ENCODE data around the gene NWD2. TPM values are rescaled to one million over a fixed set of nuclear protein-coding genes. Genes with fewer than 3 reads are reported as not detected.

The NWD2 gene
- total RNA-seq, 1 experiment from 2014 or later: under 0.01 TPM

DNA sequence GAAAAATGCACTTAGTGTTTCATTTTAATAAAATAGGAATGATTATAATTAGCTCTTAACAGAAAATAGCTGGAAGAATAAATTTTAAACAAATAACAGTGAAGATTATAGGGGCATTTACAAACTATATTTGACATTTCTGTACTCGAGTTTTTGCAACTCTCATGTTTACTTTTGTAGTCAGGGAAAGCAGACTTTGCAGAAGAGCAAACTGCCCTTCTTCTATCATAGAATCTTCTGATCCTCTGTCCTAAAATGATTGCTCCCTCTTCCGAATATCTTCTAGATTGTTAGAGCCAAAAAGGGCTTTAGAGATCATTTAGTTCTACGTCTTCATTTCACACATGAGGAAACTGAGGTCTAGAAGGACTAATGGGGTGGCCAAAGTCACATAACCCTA lies 222.7 kb downstream of the NWD2 start:
- BruUV-seq (replicated peaks): no TSS peak
- ATAC-seq (no peak), DNase-seq (no peak)
- H3K9me3 ChIP-seq (ENCODE audit: low read length): no peaks in the 10 kb centered on the region
- no peak overlapping the region for H3K27ac ChIP-seq (ENCODE audit: low read length)
- intact Hi-C loops (cut with micrococcal nuclease): no loop called here
- ChIA-PET CTCF (interaction anchor here (0.6 kb wide), 1 partner anchor 65 kb away, joined by 3 read pairs; no protein-coding TSS in a partner anchor), POLR2A (ENCODE audit: unreplicated experiment) (no interaction called here)
- no peaks in the 10 kb centered on the region for H3K27me3 ChIP-seq (ENCODE audit: low read length)
- no peaks in the 10 kb centered on the region for H3F3A ChIP-seq (ENCODE audit: low read length, unreplicated experiment)
- no peaks in the 10 kb centered on the region for H3K9me2 ChIP-seq (replicated peaks; ENCODE audit: low read length)
- H3K4me1 ChIP-seq (ENCODE audit: insufficient read depth, low read length): peaks cover 23% of the 10 kb centered on the region; the same call in 1 of the 2 replicates
- no peak overlapping the region for H3K4me3 ChIP-seq (ENCODE audit: low read length)
- H3K4me2 ChIP-seq (ENCODE audit: low read length): no peak overlapping the region
- H3K36me3 ChIP-seq (ENCODE audit: low read depth, low read length): no peaks in the 10 kb centered on the region
- H3K79me2 ChIP-seq (ENCODE audit: low read length): 0 out of 2 replicates have a peak, but pooled peaks cover 3% of the 10 kb centered on the region
- no peak overlapping the region for H3K9ac ChIP-seq (ENCODE audit: low read length)
- no peaks in the 10 kb centered on the region for H4K20me1 ChIP-seq (ENCODE audit: low read length)
- TF ChIP-seq EZH2 (IDR thresholded peaks at IDR 0.05; ENCODE audit: low read length, unreplicated experiment): no peak
- TF ChIP-seq EZH2phosphoT487 (IDR thresholded peaks at IDR 0.05; ENCODE audit: borderline replicate concordance, low read length): no peak
- TF ChIP-seq, protein P1, sequence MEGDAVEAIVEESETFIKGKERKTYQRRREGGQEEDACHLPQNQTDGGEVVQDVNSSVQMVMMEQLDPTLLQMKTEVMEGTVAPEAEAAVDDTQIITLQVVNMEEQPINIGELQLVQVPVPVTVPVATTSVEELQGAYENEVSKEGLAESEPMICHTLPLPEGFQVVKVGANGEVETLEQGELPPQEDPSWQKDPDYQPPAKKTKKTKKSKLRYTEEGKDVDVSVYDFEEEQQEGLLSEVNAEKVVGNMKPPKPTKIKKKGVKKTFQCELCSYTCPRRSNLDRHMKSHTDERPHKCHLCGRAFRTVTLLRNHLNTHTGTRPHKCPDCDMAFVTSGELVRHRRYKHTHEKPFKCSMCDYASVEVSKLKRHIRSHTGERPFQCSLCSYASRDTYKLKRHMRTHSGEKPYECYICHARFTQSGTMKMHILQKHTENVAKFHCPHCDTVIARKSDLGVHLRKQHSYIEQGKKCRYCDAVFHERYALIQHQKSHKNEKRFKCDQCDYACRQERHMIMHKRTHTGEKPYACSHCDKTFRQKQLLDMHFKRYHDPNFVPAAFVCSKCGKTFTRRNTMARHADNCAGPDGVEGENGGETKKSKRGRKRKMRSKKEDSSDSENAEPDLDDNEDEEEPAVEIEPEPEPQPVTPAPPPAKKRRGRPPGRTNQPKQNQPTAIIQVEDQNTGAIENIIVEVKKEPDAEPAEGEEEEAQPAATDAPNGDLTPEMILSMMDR (conservative IDR thresholded peaks at IDR 0.05; ENCODE audit: low read depth, low read length): no peak
- no peak overlapping the region for H2AFZ ChIP-seq (ENCODE audit: low read length)

DNA sequence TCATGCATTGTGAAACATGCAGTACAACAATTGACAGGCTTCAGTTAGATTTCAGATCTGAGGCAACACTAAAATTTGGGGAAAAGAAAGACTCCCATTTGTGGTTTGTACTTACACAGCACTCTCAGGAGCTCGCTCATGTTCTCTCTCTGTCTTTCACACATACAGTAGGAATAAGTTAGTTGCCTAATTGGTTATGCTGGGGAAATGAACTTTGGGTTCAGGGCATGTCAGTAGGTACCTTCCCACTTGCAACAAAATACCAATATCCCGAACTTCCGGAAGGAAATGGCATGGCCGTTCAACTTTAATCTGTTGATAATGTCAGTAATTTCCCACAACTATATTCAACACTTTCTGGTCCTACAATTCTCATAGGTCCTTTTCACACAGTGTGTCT lies 223.3 kb downstream of the NWD2 start:
- TF ChIP-seq, protein P1 (conservative IDR thresholded peaks at IDR 0.05; ENCODE audit: low read depth, low read length): no peak
- TF ChIP-seq EZH2phosphoT487 (IDR thresholded peaks at IDR 0.05; ENCODE audit: borderline replicate concordance, low read length): no peak
- ATAC-seq: no peak

DNA sequence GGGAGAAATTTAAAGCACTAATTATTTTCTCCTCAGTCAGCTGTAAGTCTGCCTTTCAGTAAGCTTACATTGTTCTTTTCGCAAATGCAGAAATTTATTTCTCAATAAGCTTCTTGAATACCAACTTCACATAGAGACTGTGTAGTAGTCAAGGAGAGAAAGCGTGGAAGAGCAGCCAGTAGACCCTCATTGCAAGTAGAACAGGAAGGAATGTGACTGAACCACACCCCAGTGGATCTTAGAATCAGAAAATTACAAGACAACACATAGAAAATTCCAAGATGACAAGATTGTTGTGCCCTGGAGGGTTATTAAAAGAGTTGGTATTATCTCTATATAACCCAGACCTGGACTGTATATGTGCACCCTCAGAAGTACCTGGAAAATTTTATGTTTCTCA lies 224.7 kb downstream of the NWD2 start:
- intact Hi-C loops (cut with micrococcal nuclease): no loop called here
- no peak overlapping the region for H3K27ac ChIP-seq (ENCODE audit: low read length)
- H3K4me1 ChIP-seq (ENCODE audit: insufficient read depth, low read length): peaks cover 21% of the 10 kb centered on the region; the same call in 1 of the 2 replicates
- CTCF ChIA-PET: no interaction called here
- H3K4me2 ChIP-seq (ENCODE audit: low read length): no peak overlapping the region
- no peaks in the 10 kb centered on the region for H3F3A ChIP-seq (ENCODE audit: low read length, unreplicated experiment)
- no peaks in the 10 kb centered on the region for H3K9me3 ChIP-seq (ENCODE audit: low read length)
- no peaks in the 10 kb centered on the region for H4K20me1 ChIP-seq (ENCODE audit: low read length)
- H3K79me2 ChIP-seq (ENCODE audit: low read length): 0 out of 2 replicates have a peak, but pooled peaks cover 3% of the 10 kb centered on the region
- H3K4me3 ChIP-seq (ENCODE audit: low read length): no peak overlapping the region
- H2AFZ ChIP-seq (ENCODE audit: low read length): no peak overlapping the region
- ATAC-seq (no peak), DNase-seq (no peak)
- H3K9ac ChIP-seq (ENCODE audit: low read length): no peak overlapping the region
- H3K9me2 ChIP-seq (replicated peaks; ENCODE audit: low read length): no peaks in the 10 kb centered on the region
- TF ChIP-seq, protein P1 (conservative IDR thresholded peaks at IDR 0.05; ENCODE audit: low read depth, low read length): no peak
- TF ChIP-seq EZH2phosphoT487 (IDR thresholded peaks at IDR 0.05; ENCODE audit: borderline replicate concordance, low read length): no peak
- TF ChIP-seq EZH2 (IDR thresholded peaks at IDR 0.05; ENCODE audit: low read length, unreplicated experiment): no peak
- H3K36me3 ChIP-seq (ENCODE audit: low read depth, low read length): no peaks in the 10 kb centered on the region
- no TSS peak for BruUV-seq (replicated peaks)
- POLR2A ChIA-PET (ENCODE audit: unreplicated experiment): no interaction called here
- H3K27me3 ChIP-seq (ENCODE audit: low read length): no peaks in the 10 kb centered on the region

More for the DNA sequence above, 223.3 kb downstream of the NWD2 start:
- intact Hi-C loops (cut with micrococcal nuclease): no loop called here
- CTCF ChIA-PET: no interaction called here
- Histone ChIP-seq H3K79me2 (ENCODE audit: low read length) (0 out of 2 replicates have a peak, but pooled peaks cover 3% of the 10 kb centered on the region), H3K4me3 (ENCODE audit: low read length) (no peak overlapping the region), H3K9me2 (replicated peaks; ENCODE audit: low read length) (no peaks in the 10 kb centered on the region), H4K20me1 (ENCODE audit: low read length) (no peaks in the 10 kb centered on the region), H3K4me2 (ENCODE audit: low read length) (no peak overlapping the region), H3K9ac (ENCODE audit: low read length) (no peak overlapping the region), H3K27ac (ENCODE audit: low read length) (no peak overlapping the region), H3K4me1 (ENCODE audit: insufficient read depth, low read length) (peaks cover 21% of the 10 kb centered on the region; the same call in 1 of the 2 replicates), H3K9me3 (ENCODE audit: low read length) (no peaks in the 10 kb centered on the region), H3F3A (ENCODE audit: low read length, unreplicated experiment) (no peaks in the 10 kb centered on the region), H2AFZ (ENCODE audit: low read length) (no peak overlapping the region), H3K36me3 (ENCODE audit: low read depth, low read length) (no peaks in the 10 kb centered on the region), H3K27me3 (ENCODE audit: low read length) (no peaks in the 10 kb centered on the region)
- BruUV-seq (replicated peaks): no TSS peak
- DNase-seq: no peak
- POLR2A ChIA-PET (ENCODE audit: unreplicated experiment): no interaction called here
